Pons (tissue), 1 donor: ENCODE results near the gene MAPK9.
A peak's percentile ranks its signal among the peaks of the same experiment; 100 is the strongest.

Source experiments
- DNase-seq: peaks from one replicate; pipeline ENCODE4 v3.0.0-alpha.2; 2016; ENCODE audit warnings: low spot score

MAPK9 gene

DNA sequence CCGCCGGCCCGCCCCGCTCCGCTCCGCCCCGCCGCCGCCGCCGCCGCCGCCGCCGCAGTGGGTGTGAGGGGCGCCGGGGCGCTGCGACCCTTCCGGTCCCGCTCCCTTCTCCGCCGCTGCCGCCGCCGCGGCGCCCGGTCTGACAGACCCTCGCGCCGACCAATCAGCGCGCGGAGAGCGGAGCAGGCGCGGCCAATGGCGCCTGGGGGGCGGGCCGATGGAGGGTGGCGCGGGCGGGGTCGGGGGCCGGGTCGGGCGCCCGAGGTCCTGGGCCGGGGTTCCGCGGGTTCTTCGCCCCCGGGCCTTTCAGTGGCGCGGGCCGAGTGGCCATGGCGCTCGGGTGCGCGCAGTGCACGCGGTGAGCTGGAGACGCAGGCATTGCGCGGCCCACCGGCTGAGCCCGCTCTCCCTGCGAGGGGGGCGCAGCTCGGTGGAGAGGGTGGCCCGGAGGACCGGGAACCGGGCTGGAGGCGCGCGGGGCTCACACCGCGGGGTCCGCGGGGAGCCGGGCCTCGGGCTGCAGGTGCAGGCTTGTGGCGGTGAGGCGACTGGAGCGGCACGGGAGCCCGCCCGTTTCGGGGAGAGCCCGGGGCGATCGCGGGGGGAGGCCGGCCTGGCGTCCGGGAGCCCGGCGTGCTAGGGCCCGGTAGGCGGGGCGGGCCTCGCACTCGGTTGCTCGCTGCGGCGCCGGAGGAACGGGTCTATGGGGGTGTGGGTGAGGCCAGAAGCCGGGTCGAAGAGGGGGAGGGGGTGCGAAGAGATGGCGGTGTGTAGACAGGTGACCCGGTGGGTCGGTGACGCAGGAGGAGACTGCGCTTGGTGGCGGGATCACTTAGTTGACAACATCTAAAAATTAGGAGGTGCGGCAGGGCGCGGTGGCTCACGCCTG lies at the start of gene MAPK9:
Gene MAPK9 (minus strand): TSS at position 141 of the 889 bp plus-strand sequence. CDS start 11,522 bp downstream, outside the sequence.
- peak; percentile 79 for DNase-seq

DNA sequence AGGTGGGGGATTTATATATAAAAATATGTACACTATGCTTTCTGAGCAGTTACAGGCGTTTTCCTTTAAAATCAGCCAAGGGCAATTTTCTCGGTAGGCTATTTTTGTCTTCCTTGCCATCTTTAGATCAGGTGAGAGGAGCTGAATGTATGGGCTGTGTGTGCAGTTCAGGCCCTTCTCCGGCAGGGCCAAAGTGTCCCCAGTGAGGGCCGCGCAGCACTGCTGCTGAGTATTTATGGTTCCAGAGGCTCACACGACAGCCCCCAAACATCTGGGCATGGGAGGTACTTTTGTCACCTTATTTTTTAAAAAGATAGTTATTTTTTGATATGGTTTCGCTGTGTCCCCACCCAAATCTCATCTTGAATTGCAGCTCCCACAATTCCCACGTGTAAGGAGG lies 49.7 kb upstream of the MAPK9 start:
- no peak for DNase-seq

GRCh38 chr5:180340856-180341255 lies 49.0 kb upstream of the MAPK9 start:
- no peak for DNase-seq

- DNase-seq = no peak
These were observed 47.8 kb upstream of the MAPK9 start for GRCh38 chr5:180339583-180340183.

DNA sequence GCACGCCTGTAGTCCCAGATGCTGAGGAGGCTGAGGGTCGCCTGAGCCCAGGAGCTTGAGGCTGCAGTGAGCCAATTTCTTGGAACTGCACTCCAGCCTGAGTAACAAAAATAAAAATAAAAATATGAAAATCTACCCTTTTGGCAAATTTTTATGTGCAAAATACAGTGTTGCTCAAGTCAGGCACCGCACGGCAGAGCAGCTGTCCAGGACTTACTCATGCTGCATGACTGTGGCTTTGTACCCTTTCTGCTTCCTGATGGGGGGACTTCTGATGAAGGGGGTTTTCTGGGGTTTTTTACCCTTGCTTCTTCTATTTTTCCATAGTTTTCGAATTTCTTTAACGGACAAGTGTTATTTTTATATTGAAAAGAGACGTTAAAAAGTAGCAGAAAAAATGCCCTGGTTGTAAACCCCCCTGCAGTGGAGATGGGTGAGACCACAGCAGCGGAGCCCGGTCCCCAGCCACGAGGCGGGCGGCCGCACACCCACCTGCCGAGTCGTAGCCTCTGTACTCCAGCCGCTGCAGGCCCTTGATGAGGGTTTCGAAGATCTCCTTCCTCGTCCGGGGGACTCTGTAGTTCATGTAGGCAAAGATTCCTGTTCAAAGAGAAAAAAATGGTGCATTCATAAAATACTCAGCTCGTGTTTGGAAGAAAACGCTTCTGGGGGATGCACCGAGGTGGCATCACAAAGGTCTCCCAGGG lies 46.3 kb upstream of the MAPK9 start:
- DNase-seq = no peak

DNA sequence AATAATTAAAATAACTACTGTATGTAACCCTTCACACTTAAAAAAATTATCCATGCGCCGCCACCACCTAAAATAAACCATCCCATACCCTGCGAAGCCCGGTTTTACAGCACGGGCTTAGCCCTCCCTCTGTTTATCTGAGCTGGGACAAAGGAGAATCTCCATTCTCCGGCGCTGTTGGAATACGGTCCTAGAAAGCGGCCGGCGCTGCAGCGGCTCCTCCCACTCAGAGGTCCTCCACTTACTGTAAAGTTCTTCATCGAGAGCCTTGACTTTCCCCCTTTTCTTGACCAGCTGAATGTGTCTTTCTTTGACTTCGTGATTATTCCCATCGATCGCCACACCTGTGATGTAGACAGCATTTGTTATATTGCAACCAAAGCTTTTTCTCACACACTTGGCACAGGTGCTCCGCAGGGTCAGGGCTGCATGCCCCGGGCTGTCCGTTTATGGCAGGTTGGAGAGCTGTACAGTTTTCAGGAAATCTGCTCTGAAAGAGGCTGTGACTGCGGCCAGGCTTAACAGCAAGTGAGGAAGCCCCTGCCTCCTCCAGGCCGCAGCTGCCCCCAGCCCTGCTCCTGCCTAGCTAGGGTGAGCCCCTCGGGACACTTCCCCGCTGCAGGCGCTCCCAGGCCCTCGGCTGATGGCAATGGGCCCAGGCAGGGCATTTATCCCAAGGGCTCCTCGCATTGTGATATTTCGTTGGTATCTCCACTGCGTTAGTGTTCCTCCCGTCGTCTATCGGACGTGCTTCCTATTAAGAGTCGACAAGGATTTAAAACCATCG lies 44.5 kb upstream of the MAPK9 start:
- no peak for DNase-seq

DNA sequence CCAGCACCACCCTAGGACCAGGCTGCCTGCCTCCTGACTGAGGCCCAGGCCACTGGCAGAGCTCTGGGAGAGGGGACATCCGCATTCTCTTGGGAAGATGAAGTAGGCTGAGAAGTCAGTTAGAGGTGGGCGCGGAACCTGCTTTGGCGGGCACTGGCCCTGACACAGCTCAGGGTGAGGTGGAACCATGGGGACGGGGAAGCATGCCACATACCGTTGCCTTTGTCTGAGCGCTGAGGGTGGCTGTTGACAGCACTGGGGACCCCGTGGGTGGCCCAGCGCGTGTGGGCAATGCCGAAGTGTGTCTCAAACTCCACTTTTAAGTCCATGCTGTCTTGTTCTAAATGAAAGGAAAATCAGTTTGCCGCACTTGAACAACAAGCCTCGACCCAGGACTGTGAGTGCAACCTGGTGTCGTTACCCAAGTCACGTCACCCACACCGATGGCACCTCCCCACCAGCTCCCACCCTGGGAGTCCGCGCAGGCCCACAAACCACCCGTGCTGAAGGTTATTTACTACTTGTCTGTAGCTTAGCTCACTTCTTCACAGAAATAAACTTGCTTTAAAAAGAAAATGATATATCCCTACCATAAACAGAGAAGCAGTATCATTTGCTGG lies 43.8 kb upstream of the MAPK9 start:
- no peak for DNase-seq

DNA sequence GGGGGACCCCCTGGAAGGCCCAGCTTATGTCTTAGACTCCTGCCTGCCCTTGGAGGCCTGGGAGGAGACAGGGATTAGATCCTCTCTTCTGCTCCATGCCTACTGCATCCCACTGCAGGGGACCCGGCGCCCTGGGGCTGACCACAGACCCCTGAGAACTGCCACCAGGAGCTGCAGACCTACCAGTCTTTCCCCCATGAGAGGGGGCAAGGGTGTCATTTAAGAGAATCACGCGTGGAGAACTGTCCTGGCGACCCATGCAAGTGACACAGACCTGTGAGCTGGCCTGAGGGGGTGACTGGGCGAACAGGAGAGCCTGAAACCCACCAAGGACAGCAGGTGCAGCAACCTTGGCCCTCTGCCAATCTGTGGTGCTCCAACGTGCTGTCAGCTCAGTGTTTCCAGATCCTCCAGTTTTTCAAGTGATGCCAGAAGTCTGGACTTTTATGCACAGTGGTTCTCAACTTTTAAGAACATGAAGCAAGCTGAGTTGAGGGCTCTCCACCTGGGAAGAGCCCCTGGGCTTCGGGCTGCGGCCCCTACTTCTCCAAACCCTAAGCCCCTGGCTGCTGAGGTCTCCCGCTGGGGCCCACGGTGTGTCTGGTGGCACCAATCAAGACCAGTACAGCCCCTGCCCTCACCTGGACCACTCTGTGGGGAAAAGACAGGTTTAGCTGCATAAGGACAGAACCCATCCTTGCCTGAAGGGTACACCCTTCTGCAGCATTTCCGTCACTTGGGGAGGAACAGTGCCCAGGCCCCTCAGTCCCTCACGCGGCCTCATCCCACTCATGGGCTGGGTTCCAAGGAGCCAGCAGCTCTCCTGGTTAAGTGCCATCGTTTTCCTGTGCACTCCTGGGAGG lies 43.1 kb upstream of the MAPK9 start:
- DNase-seq = no peak

GRCh38 chr5:180334176-180334575 lies 42.3 kb upstream of the MAPK9 start:
- no peak for DNase-seq

- no peak for DNase-seq
These were observed 41.8 kb upstream of the MAPK9 start for GRCh38 chr5:180333661-180334060.

DNA sequence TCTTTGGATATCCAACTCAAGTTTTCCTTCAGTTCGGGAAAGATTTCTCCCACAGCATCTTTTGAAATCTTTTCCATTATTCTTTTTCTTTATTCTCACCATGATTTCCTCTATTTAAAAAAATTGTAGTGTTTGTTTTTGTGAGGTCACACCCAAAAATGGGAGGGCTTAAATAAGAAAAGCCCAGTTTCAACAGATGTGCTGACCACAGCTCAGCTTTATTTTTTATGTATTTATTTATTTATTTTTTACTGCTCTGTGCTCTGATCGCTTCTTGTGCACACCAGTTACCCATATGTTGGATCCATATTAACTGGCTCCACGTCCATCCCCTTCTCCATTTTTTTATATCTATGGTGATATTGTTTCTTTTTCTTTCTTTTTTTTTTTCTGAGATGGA lies 41.0 kb upstream of the MAPK9 start:
- no peak for DNase-seq

- DNase-seq = no peak
These were observed 40.2 kb upstream of the MAPK9 start for GRCh38 chr5:180332051-180332517.

- no peak for DNase-seq
These were observed 39.7 kb upstream of the MAPK9 start for GRCh38 chr5:180331647-180331950.

- DNase-seq = no peak
These were observed 39.1 kb upstream of the MAPK9 start for GRCh38 chr5:180330810-180331646.

GRCh38 chr5:180330270-180330648 lies 38.4 kb upstream of the MAPK9 start:
- DNase-seq = no peak

- DNase-seq = no peak
These were observed 37.9 kb upstream of the MAPK9 start for GRCh38 chr5:180329606-180330269.

- DNase-seq = no peak
These were observed 37.2 kb upstream of the MAPK9 start for GRCh38 chr5:180329138-180329435.

- peak; percentile 71 for DNase-seq
These were observed 36.6 kb upstream of the MAPK9 start for GRCh38 chr5:180328296-180329137.
